ENCODE results near the gene MYH8.

MYH8 gene

GRCh38 chr17:10439816-10440215 is 18.1 kb upstream of the MYH8 start:
- no peak for TF ChIP-seq CTCF (conservative IDR thresholded peaks at IDR 0.05)
- TF ChIP-seq ZFX (IDR thresholded peaks at IDR 0.05), result no peak
- no peak overlapping the region for H3K27ac ChIP-seq

GRCh38 chr17:10435096-10435495 is 13.3 kb upstream of the MYH8 start:
- TF ChIP-seq CTCF (conservative IDR thresholded peaks at IDR 0.05), result no peak
- TF ChIP-seq ZFX (IDR thresholded peaks at IDR 0.05), result no peak
- no peak overlapping the region for H3K27ac ChIP-seq

GRCh38 chr17:10429421-10430045 is 7.8 kb upstream of the MYH8 start:
- no peak overlapping the region for H3K27ac ChIP-seq
- TF ChIP-seq CTCF (conservative IDR thresholded peaks at IDR 0.05), result no peak
- TF ChIP-seq ZFX (IDR thresholded peaks at IDR 0.05), result no peak

GRCh38 chr17:10428781-10429180 is 7.0 kb upstream of the MYH8 start:
- no peak overlapping the region for H3K27ac ChIP-seq
- TF ChIP-seq ZFX (IDR thresholded peaks at IDR 0.05) (no peak), CTCF (conservative IDR thresholded peaks at IDR 0.05) (no peak)

GRCh38 chr17:10421211-10421610 is 539 bp downstream of the MYH8 start:
- H3K27ac ChIP-seq, result no peak overlapping the region
- TF ChIP-seq ZFX (IDR thresholded peaks at IDR 0.05) (no peak), CTCF (conservative IDR thresholded peaks at IDR 0.05) (no peak)

GRCh38 chr17:10420811-10421210 is 939 bp downstream of the MYH8 start:
- TF ChIP-seq CTCF (conservative IDR thresholded peaks at IDR 0.05), result no peak
- TF ChIP-seq ZFX (IDR thresholded peaks at IDR 0.05), result no peak
- H3K27ac ChIP-seq, result no peak overlapping the region

- H3K27ac ChIP-seq, result no peak overlapping the region
- no peak for TF ChIP-seq CTCF (conservative IDR thresholded peaks at IDR 0.05)
- TF ChIP-seq ZFX (IDR thresholded peaks at IDR 0.05), result no peak
These were observed 4.3 kb downstream of the MYH8 start for GRCh38 chr17:10417431-10417830.
